HG02623 (cell line): Measurements from ENCODE around the gene HPS4.

ENCODE experiments used
- ATAC-seq: cut with Tn5 transposase; IDR thresholded peaks from one replicate; pipeline ENCODE4 v1.9.1; 2021; ENCODE audit warnings: moderate library complexity; ENCODE audit not compliant: unreplicated experiment

The HPS4 gene

GRCh38 chr22:26499188-26499703, 15.7 kb upstream of the HPS4 start:
- no peak for ATAC-seq

GRCh38 chr22:26496456-26496855, 12.9 kb upstream of the HPS4 start:
- no peak for ATAC-seq

GRCh38 chr22:26494506-26494905, 10.9 kb upstream of the HPS4 start:
- ATAC-seq, result no peak

GRCh38 chr22:26492220-26492619, 8.6 kb upstream of the HPS4 start:
- ATAC-seq, result no peak

- ATAC-seq, result no peak
These were observed 6.0 kb upstream of the HPS4 start for GRCh38 chr22:26489447-26490036.

- ATAC-seq, result no peak
These were observed 4.4 kb upstream of the HPS4 start for GRCh38 chr22:26487996-26488395.

GRCh38 chr22:26486394-26486793, 2.8 kb upstream of the HPS4 start:
- ATAC-seq, result no peak

- no peak for ATAC-seq
These were observed 2.3 kb upstream of the HPS4 start for GRCh38 chr22:26485806-26486390.

- no peak for ATAC-seq
These were observed 1.4 kb upstream of the HPS4 start for GRCh38 chr22:26485013-26485412.

- no peak for ATAC-seq
These were observed 750 bp upstream of the HPS4 start for GRCh38 chr22:26484360-26484706.

GRCh38 chr22:26483043-26483438, 542 bp downstream of the HPS4 start:
- ATAC-seq, result no peak

GRCh38 chr22:26482161-26482560, 1.4 kb downstream of the HPS4 start:
- no peak for ATAC-seq

- no peak for ATAC-seq
These were observed 1.9 kb downstream of the HPS4 start for GRCh38 chr22:26481694-26482093.

- no peak for ATAC-seq
These were observed 2.4 kb downstream of the HPS4 start for GRCh38 chr22:26481112-26481693.

- no peak for ATAC-seq
These were observed 3.0 kb downstream of the HPS4 start for GRCh38 chr22:26480611-26480932.

GRCh38 chr22:26479792-26480610, 3.6 kb downstream of the HPS4 start:
- no peak for ATAC-seq

GRCh38 chr22:26479043-26479791, 4.4 kb downstream of the HPS4 start:
- ATAC-seq, result no peak

- no peak for ATAC-seq
These were observed 6.2 kb downstream of the HPS4 start for GRCh38 chr22:26477341-26477731.

GRCh38 chr22:26476705-26477340, 6.8 kb downstream of the HPS4 start:
- no peak for ATAC-seq

GRCh38 chr22:26474682-26475081, 8.9 kb downstream of the HPS4 start:
- no peak for ATAC-seq

GRCh38 chr22:26471522-26471921, 12.1 kb downstream of the HPS4 start:
- ATAC-seq, result no peak
